NT2/D1 (cell line): ENCODE results near the gene TMEM150C.

Experiments used
- YY1 ChIP-seq: IDR thresholded peaks from 2 replicates; pipeline ENCODE4 v1.6.1; 2011; ENCODE audit not compliant: insufficient read length, insufficient read depth
- ZNF274 ChIP-seq: IDR thresholded peaks from 2 replicates; pipeline ENCODE4 v1.6.1; 2011; ENCODE audit warnings: mild to moderate bottlenecking, low read depth, low read length

DNA sequence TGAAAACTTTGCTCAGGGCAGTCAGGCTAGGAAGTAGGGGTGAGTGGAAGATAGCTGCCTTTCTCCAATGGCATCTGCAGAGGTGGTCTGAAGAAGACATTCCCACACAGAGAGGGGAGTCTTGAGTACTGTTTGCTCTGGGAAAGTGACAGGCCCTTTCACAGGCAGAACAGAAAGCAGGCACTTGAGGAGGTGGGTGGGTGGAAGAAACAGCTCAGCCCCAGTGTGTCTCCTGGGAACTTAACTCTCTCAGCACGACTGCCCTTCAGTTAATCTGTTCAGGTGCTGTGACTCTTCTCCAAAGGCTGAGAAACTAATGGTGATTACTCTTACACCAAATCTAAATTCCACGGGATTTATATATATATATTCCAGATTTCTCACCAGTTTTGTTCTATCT, 103.1 kb downstream of the TMEM150C start:
- TF ChIP-seq YY1 (no peak), ZNF274 (no peak)
